ENCODE results near the gene INAFM2. TPM values are rescaled to one million over a fixed set of nuclear protein-coding genes. Genes with fewer than 3 reads are reported as not detected.

The INAFM2 gene
- total RNA-seq, 4 donors from 2014 or later, result 9.1 to 17.5 (median 12.2) TPM

DNA sequence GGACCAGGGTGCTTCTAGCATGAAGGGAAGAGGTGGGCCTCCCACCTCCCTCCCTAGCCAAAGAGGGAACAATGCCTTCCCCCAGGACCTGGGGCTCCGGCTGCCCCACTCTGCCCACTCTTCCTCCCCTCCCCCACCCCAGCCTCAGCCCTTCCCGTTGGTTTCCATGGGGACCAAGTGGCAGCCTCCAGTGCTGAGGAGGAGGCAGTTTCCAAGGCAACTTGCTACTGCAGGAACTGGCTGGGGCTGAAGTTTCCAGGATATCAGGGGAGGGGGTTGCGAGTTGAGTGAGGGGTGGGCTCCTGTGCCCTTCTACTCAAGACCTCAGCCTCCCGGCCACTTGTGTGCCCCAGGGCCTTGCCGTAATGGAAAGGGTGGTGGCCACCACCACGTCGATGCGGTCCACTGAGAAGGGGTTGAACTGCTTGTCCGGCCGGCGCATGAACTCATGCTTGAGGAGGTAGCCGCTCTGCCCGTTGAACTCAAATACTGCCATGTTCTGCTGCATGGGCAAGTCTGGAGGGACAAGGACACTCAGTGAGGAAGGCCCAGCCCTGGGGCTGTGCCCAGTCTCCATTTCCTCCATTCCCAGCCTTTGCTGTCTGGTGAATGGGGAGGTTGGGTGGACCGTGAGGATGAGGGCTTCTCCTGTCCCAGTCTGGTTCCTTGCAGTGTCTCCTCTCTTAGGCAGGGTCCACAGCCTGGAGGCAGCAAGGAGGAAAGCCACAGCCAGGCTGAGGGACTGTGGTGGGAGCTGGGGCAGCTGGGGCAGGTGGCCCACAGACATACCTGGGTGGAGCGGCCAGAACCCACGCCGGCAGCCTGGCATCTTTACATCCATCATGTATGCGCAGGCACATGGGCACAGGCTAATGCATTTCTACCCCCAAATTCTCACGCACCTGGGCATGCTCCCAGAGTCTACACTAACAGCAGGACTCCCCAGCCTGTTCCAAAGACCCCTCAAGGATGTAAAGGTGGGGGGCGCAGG lies 29.3 kb upstream of the INAFM2 start:
- TF ChIP-seq, protein P1, sequence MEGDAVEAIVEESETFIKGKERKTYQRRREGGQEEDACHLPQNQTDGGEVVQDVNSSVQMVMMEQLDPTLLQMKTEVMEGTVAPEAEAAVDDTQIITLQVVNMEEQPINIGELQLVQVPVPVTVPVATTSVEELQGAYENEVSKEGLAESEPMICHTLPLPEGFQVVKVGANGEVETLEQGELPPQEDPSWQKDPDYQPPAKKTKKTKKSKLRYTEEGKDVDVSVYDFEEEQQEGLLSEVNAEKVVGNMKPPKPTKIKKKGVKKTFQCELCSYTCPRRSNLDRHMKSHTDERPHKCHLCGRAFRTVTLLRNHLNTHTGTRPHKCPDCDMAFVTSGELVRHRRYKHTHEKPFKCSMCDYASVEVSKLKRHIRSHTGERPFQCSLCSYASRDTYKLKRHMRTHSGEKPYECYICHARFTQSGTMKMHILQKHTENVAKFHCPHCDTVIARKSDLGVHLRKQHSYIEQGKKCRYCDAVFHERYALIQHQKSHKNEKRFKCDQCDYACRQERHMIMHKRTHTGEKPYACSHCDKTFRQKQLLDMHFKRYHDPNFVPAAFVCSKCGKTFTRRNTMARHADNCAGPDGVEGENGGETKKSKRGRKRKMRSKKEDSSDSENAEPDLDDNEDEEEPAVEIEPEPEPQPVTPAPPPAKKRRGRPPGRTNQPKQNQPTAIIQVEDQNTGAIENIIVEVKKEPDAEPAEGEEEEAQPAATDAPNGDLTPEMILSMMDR (IDR thresholded peaks at IDR 0.05), result no peak

DNA sequence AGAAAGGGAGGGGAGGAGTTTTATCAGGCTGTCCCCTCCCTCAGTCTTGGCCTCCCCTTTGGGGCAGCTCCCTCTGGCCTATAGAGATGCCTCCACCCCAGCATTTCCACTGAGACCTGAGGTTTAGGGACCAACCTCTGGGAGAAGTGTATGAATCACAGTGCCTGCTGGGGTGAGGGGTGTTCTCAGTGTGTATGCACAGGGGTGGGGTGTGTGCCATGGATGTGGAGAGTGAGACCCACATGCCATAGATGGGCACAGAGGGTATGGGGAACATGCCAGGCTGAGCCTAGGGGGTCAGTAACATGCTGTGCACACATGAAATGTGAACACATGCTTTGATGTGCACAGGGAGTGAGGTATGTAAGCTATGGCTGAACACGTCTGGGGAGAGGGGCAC lies 28.2 kb upstream of the INAFM2 start:
- ATAC-seq (ENCODE audit: low FRiP score), result no peak
- DNase-seq (ENCODE audit: low spot score), result no peak

More for the DNA sequence above, 29.3 kb upstream of the INAFM2 start:
- DNase-seq (ENCODE audit: low spot score) (no peak), ATAC-seq (ENCODE audit: low FRiP score) (no peak)

DNA sequence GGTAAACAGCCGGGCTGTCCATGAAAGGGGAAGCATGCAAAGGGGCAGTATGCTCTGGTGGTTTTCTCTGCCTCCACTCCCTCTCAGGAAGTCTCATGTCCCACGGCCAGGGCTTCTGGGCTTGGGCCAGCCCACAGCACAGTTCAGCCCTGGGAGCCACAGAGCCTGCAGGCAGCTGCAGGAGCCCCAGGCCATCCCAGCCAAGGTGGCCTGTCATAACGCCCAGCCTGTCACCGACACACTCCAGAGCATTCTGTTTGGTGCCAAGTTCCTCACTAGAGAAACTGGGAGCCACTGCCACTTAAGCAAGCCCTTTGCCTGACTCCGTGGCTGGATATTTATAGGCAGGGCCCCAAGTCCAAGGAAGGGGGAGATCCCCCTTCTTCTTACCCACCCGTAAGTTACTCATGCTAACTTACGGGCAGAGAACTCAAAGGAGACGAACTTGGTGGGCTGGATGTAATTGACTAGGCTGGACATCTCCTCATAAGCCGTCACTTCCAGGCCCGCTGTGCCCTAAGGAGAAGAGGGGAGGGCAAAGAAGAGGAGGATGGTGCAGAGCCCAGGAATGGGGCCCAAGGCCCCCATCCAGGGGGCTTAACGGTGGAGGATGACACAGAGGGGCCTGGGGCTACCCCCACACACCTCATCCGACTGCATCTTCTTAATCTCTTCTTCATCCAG lies 27.5 kb upstream of the INAFM2 start:
- TF ChIP-seq, protein P1 (IDR thresholded peaks at IDR 0.05), result no peak
- no peak for ATAC-seq (ENCODE audit: low FRiP score)
- DNase-seq (ENCODE audit: low spot score), result no peak

More for the DNA sequence above, 28.2 kb upstream of the INAFM2 start:
- TF ChIP-seq, protein P1 (IDR thresholded peaks at IDR 0.05), result no peak

DNA sequence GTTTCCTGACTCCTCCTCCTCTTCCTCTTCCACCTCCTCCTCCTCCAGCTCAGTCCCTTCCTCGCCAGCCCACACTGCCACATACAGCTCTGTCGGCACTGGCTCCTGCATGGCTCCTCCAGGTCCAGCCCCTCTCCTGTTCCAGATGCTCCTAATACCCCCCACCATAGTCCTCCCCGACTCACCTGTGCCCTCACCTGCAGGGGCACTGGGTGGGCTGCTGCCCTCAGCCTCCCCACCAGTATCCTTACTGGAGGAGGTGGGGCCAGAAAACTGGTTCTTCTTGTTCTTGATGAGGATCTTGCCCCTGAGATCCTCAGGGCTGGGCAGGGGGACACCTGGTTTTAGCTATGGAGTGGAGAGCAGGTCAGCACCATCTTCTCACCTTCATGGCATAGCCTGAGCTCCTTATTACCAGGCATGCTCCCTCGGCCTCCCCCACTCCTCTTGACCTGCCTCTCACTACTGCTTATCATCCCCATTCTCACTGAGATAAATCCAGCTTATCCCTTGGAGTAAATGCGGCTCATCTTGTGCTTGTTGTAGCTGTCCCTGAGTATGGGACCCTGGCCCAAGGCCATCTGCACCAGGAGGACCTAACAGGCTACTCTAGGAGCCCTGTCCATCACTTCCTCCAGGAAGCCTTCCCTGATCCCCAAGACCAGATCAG lies 26.8 kb upstream of the INAFM2 start:
- TF ChIP-seq, protein P1 (IDR thresholded peaks at IDR 0.05), result no peak
- ATAC-seq (ENCODE audit: low FRiP score), result no peak
- no peak for DNase-seq (ENCODE audit: low spot score)

DNA sequence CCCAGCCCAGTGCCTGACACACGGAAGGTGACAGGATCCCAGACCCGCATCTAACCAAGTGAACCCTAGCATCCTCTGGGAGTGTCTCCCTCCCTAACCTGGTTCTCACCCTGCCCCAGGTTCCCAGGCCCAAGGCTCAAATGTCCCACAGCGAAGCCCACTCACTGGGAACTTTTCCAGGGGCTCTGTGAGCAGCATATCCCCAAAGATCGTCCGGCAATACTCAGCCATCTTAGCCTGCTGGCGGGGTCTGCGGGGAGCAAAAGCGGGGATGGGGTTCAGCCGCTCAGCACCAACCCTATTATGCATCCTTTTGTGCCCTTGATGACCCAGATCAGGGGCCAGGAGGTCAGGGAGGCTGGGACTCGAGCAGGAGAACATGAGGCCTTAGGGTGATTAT lies 26.1 kb upstream of the INAFM2 start:
- DNase-seq (ENCODE audit: low spot score), result no peak
- no peak for ATAC-seq (ENCODE audit: low FRiP score)
- TF ChIP-seq, protein P1 (IDR thresholded peaks at IDR 0.05), result no peak

DNA sequence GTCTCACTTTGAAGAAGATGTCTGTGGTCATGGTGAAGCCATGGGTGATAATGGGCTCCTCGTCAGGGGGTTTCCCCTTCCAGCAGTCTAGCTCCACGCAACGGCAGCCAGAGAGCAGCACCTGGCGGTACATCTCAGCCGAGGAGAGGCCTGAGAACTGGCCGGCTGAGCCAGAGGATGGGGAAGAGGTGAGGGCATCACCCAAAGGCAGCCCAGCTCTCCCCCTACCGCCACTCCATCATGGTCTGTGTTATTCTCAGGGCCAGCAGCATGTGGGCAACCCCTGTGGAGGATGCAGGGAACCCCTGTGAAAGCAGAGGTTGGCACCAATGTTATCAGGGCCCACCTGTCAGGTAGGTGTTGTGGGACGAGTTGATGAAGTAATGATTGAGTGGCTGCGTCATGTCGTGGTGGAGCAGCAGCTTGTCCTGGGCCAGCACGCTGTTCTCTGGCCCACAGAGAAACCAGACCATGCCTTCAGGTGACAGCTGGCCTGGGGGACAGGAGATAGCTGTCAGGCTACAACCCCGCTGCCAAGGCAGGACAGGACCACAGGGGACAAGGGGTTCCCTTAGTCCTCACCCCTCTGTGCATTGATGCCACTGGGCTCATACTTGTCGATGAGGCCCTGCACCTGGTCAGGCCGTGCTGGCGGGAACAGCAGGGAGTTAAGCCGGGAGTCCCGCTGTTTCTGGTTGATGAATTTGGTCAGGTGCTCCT lies 25.1 kb upstream of the INAFM2 start:
- TF ChIP-seq, protein P1 (IDR thresholded peaks at IDR 0.05), result no peak
- DNase-seq (ENCODE audit: low spot score), result no peak
- no peak for ATAC-seq (ENCODE audit: low FRiP score)
